Body of pancreas (tissue), 4 donors: ENCODE data around the gene ZNF804B.

Experiments
- CTCF ChIP-seq, 7 experiments: fragments of 450-650 bp in 4 of 7; fragments of 200-600 bp in 3 of 7; sonication (generic) in 3 of 7; IDR thresholded peaks; one replicate each; pipeline ENCODE4 v1.5.1; 2016 to 2019; ENCODE audit warnings: antibody characterized with exemption in 7 of 7
- POLR2A ChIP-seq, 3 donors: fragments of 450-650 bp; IDR thresholded peaks; one replicate each; pipeline ENCODE4 v1.6.1; 2016; ENCODE audit warnings: antibody characterized with exemption in 3 of 3, mild to moderate bottlenecking in 2 of 3

GRCh38 chr7:88868456-88868855 lies 109.0 kb downstream of the ZNF804B start:
- TF ChIP-seq CTCF (IDR thresholded peaks at IDR 0.05) (no peak), POLR2A (IDR thresholded peaks at IDR 0.05) (no peak)
